Uterus (tissue), 4 donors: Measurements from ENCODE around the gene ARL14EPL. TPM values are rescaled to one million over a fixed set of nuclear protein-coding genes. Genes with fewer than 3 reads are reported as not detected.

ENCODE experiments used
- DNase-seq, 2 donors: peaks; one replicate each; pipeline ENCODE4 v3.0.0-alpha.2; 2019 to 2020
- H3K27ac ChIP-seq, 2 donors: fragments of 200-600 bp; sonication (generic); 1 replicate in 1 of 2; 2 replicates in 1 of 2; pipeline ENCODE4 v1.5.1; 2016 to 2018
- H3K27me3 ChIP-seq, 2 donors: fragments of 200-600 bp; sonication (generic); one replicate each; pipeline ENCODE4 v1.5.1; 2018 to 2019; ENCODE audit warnings: control low read depth in 1 of 2
- H3K36me3 ChIP-seq, 2 donors: fragments of 200-600 bp; sonication (generic); one replicate each; pipeline ENCODE4 v1.5.1; 2019; ENCODE audit warnings: control low read depth in 1 of 2
- H3K4me1 ChIP-seq, 2 donors: fragments of 200-600 bp; sonication (generic); one replicate each; pipeline ENCODE4 v1.5.1; 2018 to 2019; ENCODE audit warnings: control low read depth in 1 of 2
- H3K4me3 ChIP-seq, 2 donors: fragments of 200-600 bp; sonication (generic); 1 replicate in 1 of 2; 2 replicates in 1 of 2; pipeline ENCODE4 v1.5.1; 2018 to 2019; ENCODE audit warnings: mild to moderate bottlenecking in 1 of 2
- H3K9me3 ChIP-seq, 2 donors: fragments of 200-600 bp; sonication (generic); one replicate each; pipeline ENCODE4 v1.5.1; 2019; ENCODE audit warnings: control low read depth in 1 of 2
- POLR2A ChIP-seq, 2 donors: fragments of 450-650 bp; IDR thresholded peaks; one replicate each; pipeline ENCODE4 v1.6.1; 2016; ENCODE audit warnings: antibody characterized with exemption in 2 of 2, mild to moderate bottlenecking in 1 of 2, moderate library complexity in 1 of 2
- intact Hi-C: fragments of 100-400 bp; cut with DNase I; formaldehyde crosslinking; loops from one replicate; pipeline ENCODE4 v1.15.1; 2023; ENCODE audit warnings: low total_unique reads
- total RNA-seq, 4 donors: library from RNA; depleted of rRNA in 3 of 4; stranded (reverse); fragments of >200 nt in 3 of 4; gene quantifications; one replicate each; pipeline versions ENCODE4 v1.1.0 to v1.2.4, GENCODE V29; 2014 to 2023
- TF ChIP-seq, protein P1 (sequence below), 4 experiments: fragments of 200-600 bp in 2 of 4; fragments of 450-650 bp in 2 of 4; sonication (generic) in 2 of 4; IDR thresholded peaks; one replicate each; pipeline ENCODE4 v1.5.1; 2016 to 2019; ENCODE audit warnings: antibody characterized with exemption in 4 of 4, mild to moderate bottlenecking in 2 of 4, moderate library complexity in 1 of 4
- donor health status: DM: yes; HTN: yes; CAD: no.

The ARL14EPL gene
- total RNA-seq, 4 donors from 2014 or later: not detected

DNA sequence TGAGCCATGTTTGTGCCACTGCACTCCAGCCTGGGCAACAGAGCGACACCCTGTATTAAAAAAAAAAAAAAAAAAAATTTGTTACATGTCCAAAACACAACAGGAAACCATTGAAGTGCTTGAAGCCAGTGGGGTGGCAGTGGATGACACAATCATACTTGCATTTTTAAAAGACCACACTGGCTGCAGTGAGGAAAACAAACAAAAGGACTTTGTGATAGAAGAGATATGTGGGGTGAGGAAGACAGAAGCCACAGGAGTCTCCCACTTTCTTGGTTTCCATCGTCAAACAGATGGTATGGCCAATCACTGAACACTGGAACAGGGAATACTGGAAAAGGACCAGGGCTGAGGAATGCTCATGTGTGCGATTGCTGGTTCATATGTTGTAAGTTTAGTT, 31.7 kb downstream of the ARL14EPL start:
- no peak overlapping the region for H3K27ac ChIP-seq
- H3K4me3 ChIP-seq: no peak overlapping the region
- no peaks in the 10 kb centered on the region for H3K4me1 ChIP-seq
- H3K9me3 ChIP-seq: no peaks in the 10 kb centered on the region
- TF ChIP-seq POLR2A (IDR thresholded peaks at IDR 0.05): no peak
- TF ChIP-seq, protein P1, sequence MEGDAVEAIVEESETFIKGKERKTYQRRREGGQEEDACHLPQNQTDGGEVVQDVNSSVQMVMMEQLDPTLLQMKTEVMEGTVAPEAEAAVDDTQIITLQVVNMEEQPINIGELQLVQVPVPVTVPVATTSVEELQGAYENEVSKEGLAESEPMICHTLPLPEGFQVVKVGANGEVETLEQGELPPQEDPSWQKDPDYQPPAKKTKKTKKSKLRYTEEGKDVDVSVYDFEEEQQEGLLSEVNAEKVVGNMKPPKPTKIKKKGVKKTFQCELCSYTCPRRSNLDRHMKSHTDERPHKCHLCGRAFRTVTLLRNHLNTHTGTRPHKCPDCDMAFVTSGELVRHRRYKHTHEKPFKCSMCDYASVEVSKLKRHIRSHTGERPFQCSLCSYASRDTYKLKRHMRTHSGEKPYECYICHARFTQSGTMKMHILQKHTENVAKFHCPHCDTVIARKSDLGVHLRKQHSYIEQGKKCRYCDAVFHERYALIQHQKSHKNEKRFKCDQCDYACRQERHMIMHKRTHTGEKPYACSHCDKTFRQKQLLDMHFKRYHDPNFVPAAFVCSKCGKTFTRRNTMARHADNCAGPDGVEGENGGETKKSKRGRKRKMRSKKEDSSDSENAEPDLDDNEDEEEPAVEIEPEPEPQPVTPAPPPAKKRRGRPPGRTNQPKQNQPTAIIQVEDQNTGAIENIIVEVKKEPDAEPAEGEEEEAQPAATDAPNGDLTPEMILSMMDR (IDR thresholded peaks at IDR 0.05): no peak
- no peaks in the 10 kb centered on the region for H3K27me3 ChIP-seq
- no peak for DNase-seq
- H3K36me3 ChIP-seq: no peaks in the 10 kb centered on the region
- intact Hi-C loops: no loop called here

DNA sequence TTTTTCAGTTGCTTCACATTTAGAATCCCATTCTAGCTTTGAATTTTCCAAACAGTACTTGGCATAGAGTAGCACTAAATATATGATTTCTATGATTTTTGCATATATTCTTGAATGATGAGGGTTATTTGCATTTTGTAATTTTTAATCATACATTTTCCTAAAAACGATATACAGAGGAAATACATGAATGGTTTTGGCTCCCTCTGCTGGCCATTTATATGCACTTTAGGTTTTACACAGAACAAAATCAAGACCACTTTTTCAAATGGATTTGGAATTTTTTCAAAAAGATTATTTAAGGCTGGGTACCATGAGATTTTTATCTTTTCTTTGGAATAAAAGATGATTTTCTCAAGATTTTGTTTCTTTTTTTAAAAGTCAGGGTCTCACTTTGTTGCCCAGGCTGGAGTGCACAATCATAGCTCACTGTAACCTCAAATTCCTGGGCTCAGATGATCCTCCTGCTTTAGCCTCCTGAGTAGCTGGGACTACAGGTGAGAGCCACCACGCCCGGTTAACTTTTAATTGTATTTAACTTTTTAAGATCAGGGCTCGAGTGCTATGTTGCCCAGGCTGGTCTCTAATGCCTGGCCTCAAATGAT, 35.9 kb downstream of the ARL14EPL start:
- TF ChIP-seq, protein P1 (IDR thresholded peaks at IDR 0.05): peak; percentile 60 to 85 (median 72)
- no peak for TF ChIP-seq POLR2A (IDR thresholded peaks at IDR 0.05)
- Histone ChIP-seq H3K9me3 (no peaks in the 10 kb centered on the region), H3K27ac (no peak overlapping the region), H3K27me3 (no peaks in the 10 kb centered on the region), H3K36me3 (no peaks in the 10 kb centered on the region), H3K4me1 (no peaks in the 10 kb centered on the region), H3K4me3 (no peak overlapping the region)
- intact Hi-C loops: no loop called here
- peak in 1 of 2 donors; percentile 38 for DNase-seq

DNA sequence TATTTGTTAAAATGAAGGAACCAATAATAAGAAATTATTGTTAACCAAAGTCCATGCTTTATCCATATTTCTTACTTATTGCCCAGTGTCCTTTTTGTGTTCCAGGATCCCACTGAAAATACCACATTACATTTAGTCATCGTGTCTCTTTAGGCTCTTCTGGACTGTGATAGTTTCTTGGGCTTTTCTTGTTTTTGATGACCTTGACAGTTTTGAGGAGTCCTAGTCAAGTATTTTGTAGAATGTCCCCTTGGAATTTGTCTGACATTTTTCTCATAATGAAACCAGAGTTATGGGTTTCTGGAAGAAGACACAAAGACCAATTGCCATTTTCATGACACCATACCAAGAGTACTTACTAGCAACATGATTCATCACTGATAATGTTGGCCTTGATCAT, 38.9 kb downstream of the ARL14EPL start:
- H3K4me3 ChIP-seq: no peak overlapping the region
- H3K4me1 ChIP-seq: no peaks in the 10 kb centered on the region
- intact Hi-C loops: no loop called here

DNA sequence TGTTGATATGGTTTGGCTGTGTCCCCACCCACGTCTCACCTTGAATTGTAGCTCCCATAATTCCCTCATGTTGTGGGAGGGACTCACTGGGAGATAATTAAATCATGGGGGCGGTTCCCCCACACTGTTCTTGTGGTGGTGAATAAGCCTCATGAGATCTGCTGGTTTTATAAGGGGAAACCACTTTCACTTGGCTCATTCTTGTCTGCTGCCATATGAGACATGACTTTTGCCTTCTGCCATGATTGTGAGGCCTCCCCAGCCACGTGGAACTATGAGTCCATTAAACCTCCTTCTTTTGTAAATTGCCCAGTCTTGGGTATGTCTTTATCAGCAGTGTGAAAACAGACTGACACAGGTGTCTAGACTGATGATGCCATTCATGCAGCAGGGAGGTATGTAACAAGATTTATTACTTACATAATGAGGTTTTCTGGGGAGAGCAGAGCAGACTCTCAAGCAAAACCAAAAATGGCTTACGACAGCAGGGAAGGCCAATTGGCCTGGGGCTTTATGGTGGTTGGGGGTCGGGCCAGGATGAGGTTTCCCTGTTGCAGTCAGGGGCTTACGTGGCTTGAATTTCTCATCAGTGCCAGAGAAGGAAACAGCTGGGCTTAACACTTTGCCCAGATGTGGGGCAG, 43.0 kb downstream of the ARL14EPL start:
- Histone ChIP-seq H3K27ac (no peak overlapping the region), H3K4me3 (no peak overlapping the region), H3K36me3 (no peaks in the 10 kb centered on the region), H3K27me3 (no peaks in the 10 kb centered on the region), H3K4me1 (no peaks in the 10 kb centered on the region), H3K9me3 (no peaks in the 10 kb centered on the region)
- intact Hi-C loops: no loop called here
- DNase-seq: no peak
- no peak for TF ChIP-seq POLR2A (IDR thresholded peaks at IDR 0.05)
- TF ChIP-seq, protein P1 (IDR thresholded peaks at IDR 0.05): no peak

More for the DNA sequence above, 38.9 kb downstream of the ARL14EPL start:
- no peak for DNase-seq
- no peaks in the 10 kb centered on the region for H3K36me3 ChIP-seq
- H3K27ac ChIP-seq: no peak overlapping the region
- H3K9me3 ChIP-seq: no peaks in the 10 kb centered on the region
- TF ChIP-seq, protein P1 (IDR thresholded peaks at IDR 0.05): no peak
- no peak for TF ChIP-seq POLR2A (IDR thresholded peaks at IDR 0.05)
- H3K27me3 ChIP-seq: no peaks in the 10 kb centered on the region

DNA sequence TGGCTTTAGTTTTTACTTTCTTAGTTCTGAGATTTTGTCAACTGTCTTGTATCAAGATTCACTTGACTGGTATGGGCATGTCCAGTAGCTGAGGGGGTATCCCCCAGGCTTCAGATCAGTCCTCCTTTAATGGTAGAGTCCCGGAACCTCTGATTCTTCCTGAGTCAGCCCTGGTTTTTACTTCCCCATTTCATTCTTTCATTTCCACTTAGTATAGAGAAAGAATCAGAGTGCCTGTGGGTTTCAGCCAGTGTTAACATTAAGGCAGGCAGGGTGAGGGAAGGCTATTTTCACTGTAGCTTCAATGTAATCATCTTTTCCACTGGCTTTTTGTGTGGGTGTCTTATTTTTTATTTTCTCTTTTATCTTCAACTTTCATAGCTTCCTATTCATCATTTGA, 44.2 kb downstream of the ARL14EPL start:
- Histone ChIP-seq H3K27me3 (no peaks in the 10 kb centered on the region), H3K27ac (no peak overlapping the region), H3K4me1 (no peaks in the 10 kb centered on the region), H3K4me3 (no peak overlapping the region), H3K36me3 (no peaks in the 10 kb centered on the region), H3K9me3 (no peaks in the 10 kb centered on the region)
- no peak for DNase-seq
- TF ChIP-seq POLR2A (IDR thresholded peaks at IDR 0.05): no peak
- TF ChIP-seq, protein P1 (IDR thresholded peaks at IDR 0.05): no peak
- intact Hi-C loops: no loop called here
